Measurements from ENCODE around the gene TJP2.

DNA sequence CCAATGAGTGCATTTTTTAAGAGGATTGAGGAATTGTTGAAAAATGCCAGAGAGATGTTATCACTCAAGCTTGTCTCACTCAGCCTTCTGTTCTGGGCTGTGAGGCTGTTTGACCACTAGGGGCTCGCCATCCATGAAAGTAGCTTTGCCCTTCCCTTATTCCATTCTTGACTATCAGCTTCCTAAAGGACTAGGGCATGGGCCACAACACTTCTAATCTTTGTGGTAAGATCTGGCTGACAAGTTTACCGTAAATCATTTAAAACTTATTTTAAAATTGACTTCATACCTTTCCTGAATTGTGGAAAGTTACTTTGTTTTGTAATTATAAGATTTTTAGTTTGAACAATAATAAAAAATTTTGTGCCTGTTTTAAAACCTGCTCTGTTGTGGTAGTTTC lies 49.5 kb downstream of the TJP2 start:
- TF ChIP-seq, protein P1, sequence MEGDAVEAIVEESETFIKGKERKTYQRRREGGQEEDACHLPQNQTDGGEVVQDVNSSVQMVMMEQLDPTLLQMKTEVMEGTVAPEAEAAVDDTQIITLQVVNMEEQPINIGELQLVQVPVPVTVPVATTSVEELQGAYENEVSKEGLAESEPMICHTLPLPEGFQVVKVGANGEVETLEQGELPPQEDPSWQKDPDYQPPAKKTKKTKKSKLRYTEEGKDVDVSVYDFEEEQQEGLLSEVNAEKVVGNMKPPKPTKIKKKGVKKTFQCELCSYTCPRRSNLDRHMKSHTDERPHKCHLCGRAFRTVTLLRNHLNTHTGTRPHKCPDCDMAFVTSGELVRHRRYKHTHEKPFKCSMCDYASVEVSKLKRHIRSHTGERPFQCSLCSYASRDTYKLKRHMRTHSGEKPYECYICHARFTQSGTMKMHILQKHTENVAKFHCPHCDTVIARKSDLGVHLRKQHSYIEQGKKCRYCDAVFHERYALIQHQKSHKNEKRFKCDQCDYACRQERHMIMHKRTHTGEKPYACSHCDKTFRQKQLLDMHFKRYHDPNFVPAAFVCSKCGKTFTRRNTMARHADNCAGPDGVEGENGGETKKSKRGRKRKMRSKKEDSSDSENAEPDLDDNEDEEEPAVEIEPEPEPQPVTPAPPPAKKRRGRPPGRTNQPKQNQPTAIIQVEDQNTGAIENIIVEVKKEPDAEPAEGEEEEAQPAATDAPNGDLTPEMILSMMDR (IDR thresholded peaks at IDR 0.05; ENCODE audit: insufficient read depth, low read depth, low read length) = peak; percentile 80
- TF ChIP-seq EZH2 (IDR thresholded peaks at IDR 0.05; ENCODE audit: insufficient read depth, low read length) = no peak
